GM19099 (cell line): ENCODE data around the gene ATP8B2.

Experiments used
- POLR2A ChIP-seq: IDR thresholded peaks from 3 replicates; pipeline ENCODE4 v1.6.1; 2011; ENCODE audit warnings: low read depth; ENCODE audit not compliant: insufficient read length; ENCODE audit errors: extremely low read depth

The ATP8B2 gene, protein sequence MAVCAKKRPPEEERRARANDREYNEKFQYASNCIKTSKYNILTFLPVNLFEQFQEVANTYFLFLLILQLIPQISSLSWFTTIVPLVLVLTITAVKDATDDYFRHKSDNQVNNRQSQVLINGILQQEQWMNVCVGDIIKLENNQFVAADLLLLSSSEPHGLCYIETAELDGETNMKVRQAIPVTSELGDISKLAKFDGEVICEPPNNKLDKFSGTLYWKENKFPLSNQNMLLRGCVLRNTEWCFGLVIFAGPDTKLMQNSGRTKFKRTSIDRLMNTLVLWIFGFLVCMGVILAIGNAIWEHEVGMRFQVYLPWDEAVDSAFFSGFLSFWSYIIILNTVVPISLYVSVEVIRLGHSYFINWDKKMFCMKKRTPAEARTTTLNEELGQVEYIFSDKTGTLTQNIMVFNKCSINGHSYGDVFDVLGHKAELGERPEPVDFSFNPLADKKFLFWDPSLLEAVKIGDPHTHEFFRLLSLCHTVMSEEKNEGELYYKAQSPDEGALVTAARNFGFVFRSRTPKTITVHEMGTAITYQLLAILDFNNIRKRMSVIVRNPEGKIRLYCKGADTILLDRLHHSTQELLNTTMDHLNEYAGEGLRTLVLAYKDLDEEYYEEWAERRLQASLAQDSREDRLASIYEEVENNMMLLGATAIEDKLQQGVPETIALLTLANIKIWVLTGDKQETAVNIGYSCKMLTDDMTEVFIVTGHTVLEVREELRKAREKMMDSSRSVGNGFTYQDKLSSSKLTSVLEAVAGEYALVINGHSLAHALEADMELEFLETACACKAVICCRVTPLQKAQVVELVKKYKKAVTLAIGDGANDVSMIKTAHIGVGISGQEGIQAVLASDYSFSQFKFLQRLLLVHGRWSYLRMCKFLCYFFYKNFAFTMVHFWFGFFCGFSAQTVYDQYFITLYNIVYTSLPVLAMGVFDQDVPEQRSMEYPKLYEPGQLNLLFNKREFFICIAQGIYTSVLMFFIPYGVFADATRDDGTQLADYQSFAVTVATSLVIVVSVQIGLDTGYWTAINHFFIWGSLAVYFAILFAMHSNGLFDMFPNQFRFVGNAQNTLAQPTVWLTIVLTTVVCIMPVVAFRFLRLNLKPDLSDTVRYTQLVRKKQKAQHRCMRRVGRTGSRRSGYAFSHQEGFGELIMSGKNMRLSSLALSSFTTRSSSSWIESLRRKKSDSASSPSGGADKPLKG

DNA sequence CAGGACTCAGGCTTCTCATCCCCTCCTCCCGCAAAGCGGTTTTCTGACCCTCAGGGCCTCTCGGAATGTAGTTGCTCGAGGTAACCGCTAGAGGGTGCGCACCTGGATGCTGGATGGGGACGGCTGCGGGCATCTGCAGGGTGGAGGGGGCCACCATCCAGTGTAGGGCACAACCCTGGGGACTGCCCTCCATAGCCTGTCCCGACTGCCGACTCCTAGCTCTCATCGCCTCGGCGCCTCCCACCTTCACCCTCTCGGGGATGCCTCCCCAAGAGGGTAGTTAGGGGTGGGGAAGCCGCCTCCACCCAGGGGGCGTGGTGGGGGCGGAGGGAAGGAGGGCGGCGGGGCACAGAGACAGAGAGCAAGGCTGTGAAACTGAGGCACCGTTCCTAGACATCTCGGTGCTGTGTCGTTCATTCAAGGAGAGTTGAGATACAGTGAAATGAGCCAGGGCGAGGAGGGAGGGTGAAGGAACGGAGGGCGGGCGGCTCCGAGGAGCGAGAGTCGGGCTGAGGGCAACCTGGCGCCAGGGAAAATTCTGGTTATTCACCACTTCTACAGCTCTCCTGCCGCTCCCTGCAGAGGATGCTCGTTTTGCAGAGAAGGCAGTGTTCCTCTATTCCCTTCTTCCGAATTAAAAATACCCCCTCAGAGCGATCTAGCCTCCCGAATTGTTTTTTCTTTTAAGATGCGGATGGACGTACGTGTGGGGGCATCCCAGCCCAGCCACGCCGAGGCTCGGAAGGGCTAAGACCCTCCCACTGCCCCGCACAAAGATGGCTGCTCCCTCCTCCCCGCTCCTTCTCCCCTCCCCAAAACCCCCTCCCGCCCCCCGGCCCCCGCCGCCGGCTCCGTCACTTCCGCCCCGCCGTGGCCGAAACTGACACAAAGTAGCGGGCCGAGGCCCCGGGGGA is at the start of gene ATP8B2:
Gene ATP8B2 (plus strand): TSS at position 857 of the 914 bp plus-strand sequence. CDS start 2,617 bp downstream, outside the sequence.
- TF ChIP-seq POLR2A = no peak

DNA sequence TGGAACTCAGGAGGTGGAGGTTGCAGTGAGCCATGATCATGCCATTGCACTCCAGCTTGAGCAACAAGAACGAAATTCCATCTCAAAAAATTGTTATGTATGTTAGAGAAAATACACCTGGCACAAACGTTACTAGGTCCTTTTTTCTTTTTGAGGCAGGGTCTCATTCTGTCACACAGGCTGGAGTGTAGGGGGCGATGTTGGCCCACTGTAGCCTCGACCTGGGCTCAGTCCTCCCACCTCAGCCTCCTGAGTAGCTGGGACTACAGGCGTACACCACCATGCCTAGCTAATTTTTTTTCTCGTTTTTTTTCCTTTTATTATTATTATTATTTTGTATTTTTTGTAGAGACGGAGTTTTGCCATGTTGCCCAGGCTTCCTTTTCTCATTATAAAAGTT is 48.5 kb upstream of the ATP8B2 start:
- TF ChIP-seq POLR2A = no peak

DNA sequence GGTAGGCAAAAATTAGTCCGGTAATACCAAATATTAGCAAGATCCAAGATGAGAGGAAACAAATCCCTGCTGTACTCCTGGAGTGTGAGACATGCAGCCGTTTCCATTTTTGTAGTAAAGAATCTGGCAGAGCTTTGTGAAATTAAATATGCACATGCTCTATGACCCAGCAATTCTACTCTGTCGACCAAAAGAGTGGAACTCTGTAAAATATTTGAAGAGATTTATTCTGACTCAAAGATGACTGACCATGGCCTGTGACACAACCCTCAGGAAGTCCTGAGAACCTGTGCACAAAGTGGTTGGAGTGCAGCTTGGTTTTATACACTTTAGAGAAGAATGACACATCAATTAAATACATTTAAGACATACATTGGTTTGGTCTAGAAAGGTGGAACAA is 36.7 kb upstream of the ATP8B2 start:
- TF ChIP-seq POLR2A = no peak

DNA sequence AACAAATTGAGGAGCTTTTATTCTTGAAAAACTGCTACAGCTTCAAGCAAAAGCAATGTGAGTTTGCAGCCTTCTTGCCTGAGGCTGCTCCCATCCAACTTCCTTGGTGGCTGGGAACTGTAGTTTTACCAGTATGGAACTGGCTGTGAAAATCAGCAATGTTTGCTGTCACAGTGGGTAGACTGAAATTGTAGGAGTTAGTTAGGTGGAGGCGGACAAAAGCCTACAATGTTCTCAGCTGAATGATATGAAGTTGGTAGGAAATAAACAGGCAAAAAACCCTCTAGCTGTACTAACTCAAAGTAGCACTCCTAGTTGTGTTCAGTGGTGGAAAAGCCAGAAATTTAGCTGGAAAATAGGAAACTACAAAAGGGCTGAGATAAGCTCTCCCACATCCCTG is 34.4 kb upstream of the ATP8B2 start:
- no peak for TF ChIP-seq POLR2A

DNA sequence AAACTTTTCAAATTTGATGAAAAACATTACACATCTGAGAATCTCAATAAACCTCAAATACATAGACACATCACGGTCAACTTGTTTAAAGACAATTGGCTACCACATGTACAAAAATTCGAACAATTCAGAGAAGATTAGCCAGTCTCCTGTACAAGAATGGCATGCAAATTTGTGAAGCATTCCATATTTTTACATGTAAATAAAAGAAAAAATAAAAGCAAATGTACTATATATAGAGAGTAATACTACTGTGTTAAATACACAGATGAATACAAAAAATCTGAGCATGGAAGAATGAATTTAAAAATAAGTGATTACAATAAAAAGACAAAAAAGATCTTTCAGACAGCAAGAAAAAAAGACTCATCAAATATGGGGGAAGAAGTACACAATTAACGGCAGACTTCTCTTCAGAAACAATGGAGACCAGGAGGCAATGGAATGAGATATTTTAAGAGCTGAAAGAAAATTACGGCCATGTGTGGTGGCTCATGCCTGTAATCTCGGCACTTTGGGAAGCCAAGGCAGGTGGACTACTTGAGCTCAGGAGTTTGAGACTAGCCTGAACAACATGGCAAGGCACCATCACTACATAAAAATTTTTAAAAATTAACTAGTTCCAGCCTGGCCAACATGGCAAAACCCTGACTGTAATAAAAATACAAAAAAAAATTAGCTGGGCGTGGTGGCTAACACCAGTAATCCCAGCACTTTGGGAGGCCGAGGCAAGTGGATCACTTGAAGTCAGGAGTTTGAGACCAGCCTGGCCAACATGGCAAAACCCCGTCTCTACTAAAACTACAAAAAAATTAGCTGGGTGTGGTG is 29.7 kb upstream of the ATP8B2 start:
- TF ChIP-seq POLR2A = no peak

DNA sequence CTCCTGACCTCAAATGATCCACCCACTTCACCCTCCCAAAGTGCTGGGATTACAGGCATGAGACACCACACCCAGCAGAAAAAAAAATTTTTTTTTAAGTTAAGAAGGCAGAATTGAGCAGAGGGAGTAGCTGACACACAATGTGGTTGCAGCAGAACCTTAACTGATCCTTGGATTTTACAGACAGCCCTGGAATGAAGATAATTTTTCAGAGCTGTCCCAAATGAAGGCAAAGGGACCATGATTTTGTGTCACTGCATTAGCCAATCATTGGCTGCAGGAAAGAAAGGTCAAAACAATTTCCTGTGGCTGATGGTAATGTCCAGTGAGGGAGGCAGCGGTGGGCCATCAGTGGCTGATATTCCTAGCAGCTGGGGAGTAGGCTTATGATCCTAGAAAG is 23.7 kb upstream of the ATP8B2 start:
- no peak for TF ChIP-seq POLR2A

DNA sequence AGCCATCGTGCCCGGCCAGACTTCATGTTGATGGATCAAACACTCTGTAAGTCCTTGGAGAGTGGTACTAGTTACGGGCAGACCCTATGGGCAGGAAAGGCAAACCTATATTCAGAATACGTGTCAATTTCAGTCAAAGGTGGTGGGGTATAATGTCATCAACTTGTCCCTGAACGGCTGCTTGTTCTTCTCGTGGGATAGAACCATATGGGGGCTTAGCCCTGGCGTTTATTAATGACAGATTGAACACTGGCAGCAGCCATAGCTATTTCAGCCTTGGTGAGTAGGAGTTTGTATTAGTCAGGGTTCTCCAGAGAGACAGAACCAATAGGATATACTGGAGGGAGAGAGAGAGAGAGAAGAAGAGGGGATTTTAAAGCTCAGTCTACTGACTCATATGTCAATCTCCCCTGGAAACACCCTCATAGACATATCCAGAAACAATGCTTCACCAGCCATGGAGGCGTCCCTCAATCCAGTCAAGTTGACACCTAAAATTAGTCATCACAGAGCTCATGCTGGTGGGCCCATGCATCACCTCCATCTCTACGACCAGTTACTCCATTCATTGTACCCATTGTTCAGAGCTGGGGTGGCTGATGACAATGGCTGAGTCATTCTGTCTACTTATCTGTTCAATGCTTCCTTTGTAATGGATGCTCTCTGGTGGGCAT is 20.5 kb upstream of the ATP8B2 start:
- no peak for TF ChIP-seq POLR2A

DNA sequence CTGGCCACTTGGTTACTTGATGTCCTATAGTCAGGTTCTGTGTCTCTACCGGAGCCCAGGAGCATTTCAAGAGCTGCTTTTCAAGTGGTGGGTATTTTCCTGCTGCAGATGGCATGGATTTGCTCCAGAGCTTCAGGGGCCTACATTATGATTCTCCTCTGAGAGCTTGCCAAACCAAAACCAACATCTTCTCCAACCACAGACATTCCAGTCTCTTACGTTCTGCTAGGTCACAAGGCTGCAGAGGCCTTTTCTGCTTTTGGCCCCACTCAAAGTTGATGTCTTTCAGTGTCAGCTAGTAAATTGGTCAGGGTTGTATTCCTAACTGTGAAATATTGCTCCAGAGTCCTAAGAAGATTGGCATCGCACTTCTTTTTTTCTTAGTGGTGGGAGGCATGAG is 19.2 kb upstream of the ATP8B2 start:
- TF ChIP-seq POLR2A = no peak

DNA sequence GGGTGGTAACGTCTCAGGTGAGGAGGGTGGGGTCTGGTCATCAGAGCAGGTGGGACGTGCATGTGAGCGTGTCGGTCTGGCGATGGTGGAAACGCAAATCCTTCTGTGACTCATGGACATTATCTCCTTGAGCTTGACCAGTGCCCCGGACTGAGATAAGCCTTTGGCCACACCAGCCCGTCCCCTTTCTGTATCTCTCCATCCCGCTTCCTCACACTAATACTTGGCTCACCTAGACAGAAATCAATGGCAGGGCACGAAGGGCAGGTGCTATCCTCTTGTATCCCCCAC is 12.3 kb upstream of the ATP8B2 start:
- TF ChIP-seq POLR2A = no peak

DNA sequence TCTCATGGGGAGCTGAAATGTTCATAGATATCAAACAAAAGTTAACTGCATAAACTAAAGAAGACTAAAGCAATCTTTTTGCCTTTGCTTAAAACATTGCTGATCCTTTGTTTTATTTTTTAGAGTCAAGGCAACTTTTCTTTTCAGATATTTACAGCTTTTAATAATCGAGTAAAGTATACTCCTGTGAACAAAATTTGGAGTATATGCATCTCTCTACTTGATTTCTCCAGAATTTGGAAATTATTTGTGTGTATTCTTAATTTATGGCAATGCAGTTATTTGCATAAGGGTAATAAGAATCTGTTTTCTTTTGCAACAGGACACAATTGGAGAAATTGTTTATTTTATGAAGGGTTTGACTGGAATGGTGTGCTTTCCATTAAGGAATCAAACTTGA is 8.6 kb upstream of the ATP8B2 start:
- TF ChIP-seq POLR2A = no peak

DNA sequence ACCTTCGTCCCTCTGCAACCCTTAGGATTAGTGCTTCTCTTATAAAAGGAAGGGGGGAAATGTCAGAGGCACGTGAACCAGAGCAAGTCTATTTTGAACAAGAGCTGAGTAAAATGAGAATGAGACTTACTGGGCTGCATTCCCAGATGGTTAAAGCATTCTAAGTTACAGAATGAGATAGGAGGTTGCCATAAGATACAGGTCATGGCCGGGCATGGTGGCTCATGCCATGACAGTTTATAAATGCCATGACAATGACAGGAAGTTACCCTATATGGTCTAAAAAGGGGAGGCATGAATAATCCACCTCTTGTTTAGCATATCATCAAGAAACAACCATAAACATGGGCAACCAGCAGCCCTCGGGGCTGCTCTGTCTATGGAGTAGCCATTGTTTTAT is 6.9 kb upstream of the ATP8B2 start:
- no peak for TF ChIP-seq POLR2A

DNA sequence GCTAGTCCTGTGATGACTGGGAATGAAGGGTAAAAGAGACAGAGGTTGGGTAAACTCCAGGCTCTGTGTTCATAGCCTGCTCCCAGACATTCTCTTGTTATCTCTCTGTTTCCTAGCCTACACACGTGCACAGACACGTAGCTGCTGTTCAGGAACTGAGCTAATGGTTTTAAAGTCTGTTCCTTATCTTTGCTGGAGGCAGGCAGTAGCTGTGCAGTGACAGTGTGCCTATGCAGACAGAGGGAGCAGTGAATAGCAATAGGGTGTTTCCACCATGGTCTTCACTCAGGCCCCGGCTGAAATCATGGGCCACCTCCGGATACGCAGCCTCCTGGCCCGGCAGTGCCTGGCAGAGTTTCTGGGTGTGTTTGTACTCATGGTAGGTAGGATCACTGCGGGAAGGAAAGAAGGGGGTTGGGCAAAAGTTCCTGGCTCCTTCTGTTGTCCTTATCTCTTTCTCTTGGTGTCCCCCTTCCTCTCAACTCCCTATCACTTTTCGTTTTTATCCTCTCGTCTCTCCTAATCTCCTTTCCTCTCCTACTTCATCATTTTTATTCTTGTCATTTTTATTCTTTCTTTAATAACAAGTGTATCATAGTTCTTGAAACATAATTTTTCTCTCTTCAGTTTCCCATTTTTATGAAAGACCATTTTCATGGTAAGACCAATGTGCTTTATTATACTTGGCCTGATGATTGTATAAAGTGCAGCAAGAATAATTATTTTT is 4.3 kb upstream of the ATP8B2 start, which contains the start of gene AQP10:
Gene AQP10 (plus strand): TSS at position 212 of the 727 bp plus-strand sequence. CDS start 63 bp downstream, at position 275.
- no peak for TF ChIP-seq POLR2A
